Stimulated activated CD8-positive, alpha-beta memory T cell treated with anti-CD3 and anti-CD28 coated beads, Interleukin-12 subunit alpha, Interleukin-12 subunit beta, amount 100 ng/mL, for 24 hours (primary cell): ENCODE data around the gene EPN3.

Source experiments
- DNase-seq: peaks from one replicate; pipeline ENCODE4 v3.0.0-alpha.2; 2020; ENCODE audit errors: extremely low read depth

The EPN3 gene

DNA sequence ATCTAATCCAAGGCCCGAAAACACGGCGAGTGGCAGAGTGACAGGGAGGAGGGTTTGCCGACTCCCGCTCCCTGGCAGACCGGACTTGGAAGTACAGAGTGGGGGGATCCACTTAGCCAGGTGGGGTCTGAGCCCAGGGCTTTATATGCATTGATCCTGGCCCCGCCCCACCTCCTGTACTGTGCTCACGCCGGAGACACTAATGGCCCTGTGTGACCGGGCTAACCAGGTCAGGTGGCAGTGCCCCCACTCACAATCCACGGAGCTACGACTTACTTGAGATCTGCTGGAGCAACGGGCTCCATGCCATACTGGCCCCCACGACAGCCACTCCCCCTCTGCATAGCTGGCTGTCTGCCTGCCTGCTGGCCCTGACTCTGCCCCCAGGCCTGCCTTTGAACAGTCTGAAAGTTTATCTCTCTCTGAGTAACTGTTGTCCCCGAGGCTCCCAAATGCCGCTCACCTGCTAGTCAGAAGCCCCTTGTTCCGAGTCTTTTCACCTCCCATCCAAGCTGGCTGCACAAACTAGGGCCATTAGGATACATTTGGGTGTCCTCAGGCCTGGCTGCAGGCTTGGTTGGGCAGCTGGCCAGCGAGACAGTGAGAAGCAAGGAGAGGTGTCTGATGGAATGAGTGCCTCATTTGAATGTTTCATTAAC is 56.0 kb downstream of the EPN3 start:
- no peak for DNase-seq

DNA sequence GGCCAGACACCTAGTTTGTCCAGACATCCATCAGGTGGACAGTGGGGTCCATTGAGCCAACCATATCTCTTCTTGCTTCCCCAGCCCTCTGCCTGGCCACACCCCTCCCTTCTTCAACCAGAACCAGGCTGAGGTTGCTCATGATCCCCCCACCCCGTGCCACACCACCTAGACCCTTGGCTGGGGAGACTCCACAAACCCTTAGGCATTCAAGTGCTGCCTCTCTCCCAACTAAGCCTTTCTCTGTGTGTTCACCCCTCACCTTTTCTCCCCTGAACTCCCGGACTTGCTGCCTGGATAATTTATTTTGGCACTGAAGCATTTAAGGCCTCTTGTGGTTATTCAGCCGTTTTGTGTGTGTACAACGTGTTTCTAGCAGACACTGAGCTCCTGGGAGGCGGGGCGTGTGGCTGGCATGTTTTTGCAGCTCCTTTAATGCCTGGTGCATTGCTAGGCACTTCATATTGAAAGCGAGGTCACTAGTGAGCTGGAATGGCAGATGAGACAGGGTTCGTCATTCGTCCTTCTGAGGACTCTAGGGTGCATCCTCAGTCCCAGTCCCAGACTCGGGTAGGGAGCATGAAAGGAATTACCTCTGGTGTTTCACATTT is 56.7 kb downstream of the EPN3 start:
- DNase-seq: no peak

DNA sequence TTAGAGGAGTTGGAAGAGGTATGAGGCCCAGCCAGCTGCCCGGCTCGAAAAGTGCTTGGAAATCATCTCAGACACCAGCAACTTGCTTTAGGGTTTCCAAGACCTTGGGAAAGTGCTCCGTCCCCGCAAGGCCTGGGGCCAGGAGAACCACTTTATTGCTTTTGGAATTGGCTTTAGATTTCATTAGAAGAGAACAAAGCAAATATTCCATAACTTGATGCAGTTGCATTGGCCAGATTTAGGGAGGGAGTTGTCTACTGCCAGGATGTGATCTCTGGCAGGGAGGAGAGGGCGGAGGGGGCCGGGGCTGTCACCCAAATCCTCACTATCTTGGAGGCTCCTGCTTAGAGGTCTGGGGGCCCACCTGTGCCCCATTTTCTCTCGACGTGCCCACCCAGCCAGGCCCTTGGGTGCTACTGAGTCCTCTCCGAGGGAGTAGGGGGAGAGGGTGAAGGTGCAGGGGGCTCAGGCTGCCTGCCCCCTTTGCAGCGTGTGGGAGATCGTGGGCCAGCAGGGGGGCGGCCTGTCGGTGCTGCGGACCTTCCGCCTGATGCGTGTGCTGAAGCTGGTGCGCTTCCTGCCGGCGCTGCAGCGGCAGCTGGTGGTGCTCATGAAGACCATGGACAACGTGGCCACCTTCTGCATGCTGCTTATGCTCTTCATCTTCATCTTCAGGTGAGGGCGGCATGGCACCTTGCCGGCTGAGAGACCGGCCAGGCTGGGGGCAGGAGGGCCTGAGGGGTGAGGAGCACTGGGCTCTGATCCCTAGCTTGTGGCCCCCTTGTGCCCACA is 58.6 kb downstream of the EPN3 start:
- DNase-seq: no peak

DNA sequence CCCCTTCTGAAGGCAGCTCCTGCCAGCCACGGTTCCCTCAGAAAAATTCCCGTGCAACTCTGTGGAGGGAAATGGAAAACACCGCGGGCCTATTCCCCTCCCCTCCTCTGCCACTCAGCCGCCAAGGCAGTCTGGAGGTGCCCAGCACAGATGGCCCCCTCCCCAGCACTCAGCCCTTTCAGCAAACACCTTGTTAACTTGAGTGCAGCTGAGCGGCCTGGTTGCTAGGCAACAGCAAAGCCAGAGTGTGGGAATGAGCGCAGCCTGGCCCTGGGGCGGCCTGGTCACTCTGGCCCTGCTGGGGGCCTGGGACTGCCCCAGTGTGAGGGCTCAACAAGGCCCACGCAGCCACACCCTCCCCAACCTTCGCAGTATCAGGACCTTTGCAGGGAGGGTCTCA is 60.8 kb downstream of the EPN3 start:
- DNase-seq: no peak
